SK-N-SH treated with all-trans-retinoic acid at 6 μM for 48 hours (cell line): ENCODE data around the gene TYK2.

Experiments used
- ARNTL ChIP-seq: fragments of 450-650 bp; formaldehyde crosslinking; IDR thresholded peaks from 2 replicates; pipeline ENCODE4 v1.5.0; 2020; ENCODE audit warnings: low read depth, mild to moderate bottlenecking, moderate library complexity, borderline replicate concordance
- CREB5 ChIP-seq: fragments of 250-450 bp; sonication (Bioruptor Pico); IDR thresholded peaks from 2 replicates; pipeline ENCODE4 v1.5.1; 2020; ENCODE audit warnings: low read depth, mild to moderate bottlenecking, moderate library complexity
- CSDC2 ChIP-seq: fragments of 250-450 bp; sonication (Bioruptor Pico); IDR thresholded peaks from 2 replicates; pipeline ENCODE4 v1.5.0; 2020; ENCODE audit warnings: mild to moderate bottlenecking, moderate library complexity
- ESRRG ChIP-seq: fragments of 250-450 bp; sonication (Bioruptor Pico); IDR thresholded peaks from 2 replicates; pipeline ENCODE4 v1.6.1; 2021; ENCODE audit warnings: mild to moderate bottlenecking
- GLIS3 ChIP-seq: fragments of 250-450 bp; sonication (Bioruptor Pico); IDR thresholded peaks from 2 replicates; pipeline ENCODE4 v1.5.0; 2020; ENCODE audit warnings: mild to moderate bottlenecking, moderate library complexity
- PATZ1 ChIP-seq: fragments of 250-450 bp; sonication (Bioruptor Pico); IDR thresholded peaks from 2 replicates; pipeline ENCODE4 v1.8.0; 2020; ENCODE audit warnings: mild to moderate bottlenecking, moderate library complexity, borderline replicate concordance
- TOX ChIP-seq: fragments of 250-450 bp; sonication (Bioruptor Pico); IDR thresholded peaks from 2 replicates; pipeline ENCODE4 v1.8.0; 2021; ENCODE audit warnings: mild to moderate bottlenecking, moderate library complexity, borderline replicate concordance
- ZC3H10 ChIP-seq: fragments of 250-450 bp; sonication (Bioruptor Pico); IDR thresholded peaks from 2 replicates; pipeline ENCODE4 v1.5.1; 2021; ENCODE audit warnings: mild to moderate bottlenecking, moderate library complexity
- ZFP30 ChIP-seq: fragments of 450-650 bp; formaldehyde crosslinking; IDR thresholded peaks from 2 replicates; pipeline ENCODE4 v1.5.0; 2022; ENCODE audit warnings: mild to moderate bottlenecking, moderate library complexity
- ZNF8 ChIP-seq: fragments of 450-650 bp; formaldehyde crosslinking; IDR thresholded peaks from 2 replicates; pipeline ENCODE4 v1.5.0; 2020; ENCODE audit warnings: mild to moderate bottlenecking, moderate library complexity

GRCh38 chr19:10417541-10418234, 37.3 kb upstream of the TYK2 start:
- TF ChIP-seq ESRRG (CRISPR knock-in tag) (no peak), CREB5 (no peak), ARNTL (CRISPR knock-in tag) (no peak), CSDC2 (CRISPR knock-in tag) (no peak), PATZ1 (no peak), GLIS3 (CRISPR knock-in tag) (no peak), ZFP30 (no peak), ZNF8 (CRISPR knock-in tag) (no peak), ZC3H10 (CRISPR knock-in tag) (no peak), TOX (no peak)
